ENCODE measurements around the gene TMEM205. TPM values are rescaled to one million over a fixed set of nuclear protein-coding genes. Genes with fewer than 3 reads are reported as not detected.

TMEM205 gene
- total and polyA plus RNA-seq, 2 of the 8 experiments (the other 6 are each of a cell fraction or from before 2014, with no cell fraction given), result 73.5 to 423 TPM

GRCh38 chr19:11321191-11322126 lies 24.6 kb downstream of the TMEM205 start (continued):
- TF ChIP-seq CHD7 (IDR thresholded peaks at IDR 0.05; ENCODE audit: insufficient replicate concordance, low read length), result no peak
- TF ChIP-seq HDAC2 (IDR thresholded peaks at IDR 0.05; ENCODE audit: borderline replicate concordance in 1 of 2, low read depth in 2 of 2, low read length in 2 of 2), result peak in 1 of 2 experiments; percentile 81; a peak in 1 of 4 replicates
- no peak for TF ChIP-seq TAF1 (IDR thresholded peaks at IDR 0.05; ENCODE audit: low read depth, low read length)
- TF ChIP-seq E2F6 (IDR thresholded peaks at IDR 0.05), result no peak
- TF ChIP-seq CTCF (IDR thresholded peaks at IDR 0.05; ENCODE audit: control extremely low read depth in 1 of 3, insufficient read depth in 1 of 3, low read depth in 1 of 3, low read length in 3 of 3), result peak; percentile 40 to 62 (median 42)
